Osteoblast (primary cell): ENCODE data around the gene ACAD11. TPM values are rescaled to one million over a fixed set of nuclear protein-coding genes. Genes with fewer than 3 reads are reported as not detected.

ENCODE experiments used
- DNase-seq: peaks from one replicate; pipeline ENCODE4 v3.0.0; 2011; ENCODE audit warnings: low spot score, mixed read lengths; ENCODE audit not compliant: insufficient read length; ENCODE audit errors: missing footprints
- H2AFZ ChIP-seq: 2 replicates; pipeline ENCODE4 v1.6.0; 2011; ENCODE audit warnings: mild to moderate bottlenecking, low read length
- H3K27ac ChIP-seq: 2 replicates; pipeline ENCODE4 v1.5.1; 2011; ENCODE audit warnings: mild to moderate bottlenecking, low read depth, low read length, moderate library complexity
- H3K27me3 ChIP-seq: 2 replicates; pipeline ENCODE4 v1.6.0; 2012; ENCODE audit warnings: mild to moderate bottlenecking, control low read depth, inconsistent platforms, low read length, moderate library complexity; ENCODE audit not compliant: insufficient read depth
- H3K36me3 ChIP-seq: 2 replicates; pipeline ENCODE4 v1.5.1; 2011; ENCODE audit warnings: mild to moderate bottlenecking, low read length, control low read depth, moderate library complexity; ENCODE audit not compliant: insufficient read depth
- H3K4me1 ChIP-seq: 2 replicates; pipeline ENCODE4 v1.5.1; 2011; ENCODE audit warnings: mild to moderate bottlenecking, low read length, control low read depth, moderate library complexity; ENCODE audit not compliant: insufficient read depth
- H3K4me2 ChIP-seq: 2 replicates; pipeline ENCODE4 v1.6.0; 2011; ENCODE audit warnings: mild to moderate bottlenecking, low read length; ENCODE audit not compliant: insufficient read depth
- H3K4me3 ChIP-seq: fragments of 200-600 bp; sonication (generic); 3 replicates; pipeline ENCODE4 v1.5.1; 2012; ENCODE audit warnings: mild to moderate bottlenecking, low read length, inconsistent platforms; ENCODE audit not compliant: insufficient read depth
- H3K79me2 ChIP-seq: 2 replicates; pipeline ENCODE4 v1.6.0; 2012; ENCODE audit warnings: mild to moderate bottlenecking, low read length, control low read depth, inconsistent platforms; ENCODE audit not compliant: insufficient read depth
- H3K9me3 ChIP-seq: 2 replicates; pipeline ENCODE4 v1.5.1; 2011; ENCODE audit warnings: low read depth, low read length, control low read depth
- H4K20me1 ChIP-seq: 2 replicates; pipeline ENCODE4 v1.6.0; 2012; ENCODE audit warnings: mild to moderate bottlenecking, low read length, control low read depth; ENCODE audit not compliant: insufficient read depth
- total RNA-seq: library from RNA; depleted of rRNA; stranded (reverse); fragments of >200 nt; gene quantifications from 2 replicates; pipeline ENCODE4 v1.2.3, GENCODE V29; 2012
- TF ChIP-seq, protein P1 (sequence below): IDR thresholded peaks from 2 replicates; pipeline ENCODE4 v1.5.1; 2011; ENCODE audit warnings: mild to moderate bottlenecking, low read depth, low read length, moderate library complexity; ENCODE audit errors: extremely low read depth

The ACAD11 gene
- total RNA-seq, 1 donor: 31.1 TPM

DNA sequence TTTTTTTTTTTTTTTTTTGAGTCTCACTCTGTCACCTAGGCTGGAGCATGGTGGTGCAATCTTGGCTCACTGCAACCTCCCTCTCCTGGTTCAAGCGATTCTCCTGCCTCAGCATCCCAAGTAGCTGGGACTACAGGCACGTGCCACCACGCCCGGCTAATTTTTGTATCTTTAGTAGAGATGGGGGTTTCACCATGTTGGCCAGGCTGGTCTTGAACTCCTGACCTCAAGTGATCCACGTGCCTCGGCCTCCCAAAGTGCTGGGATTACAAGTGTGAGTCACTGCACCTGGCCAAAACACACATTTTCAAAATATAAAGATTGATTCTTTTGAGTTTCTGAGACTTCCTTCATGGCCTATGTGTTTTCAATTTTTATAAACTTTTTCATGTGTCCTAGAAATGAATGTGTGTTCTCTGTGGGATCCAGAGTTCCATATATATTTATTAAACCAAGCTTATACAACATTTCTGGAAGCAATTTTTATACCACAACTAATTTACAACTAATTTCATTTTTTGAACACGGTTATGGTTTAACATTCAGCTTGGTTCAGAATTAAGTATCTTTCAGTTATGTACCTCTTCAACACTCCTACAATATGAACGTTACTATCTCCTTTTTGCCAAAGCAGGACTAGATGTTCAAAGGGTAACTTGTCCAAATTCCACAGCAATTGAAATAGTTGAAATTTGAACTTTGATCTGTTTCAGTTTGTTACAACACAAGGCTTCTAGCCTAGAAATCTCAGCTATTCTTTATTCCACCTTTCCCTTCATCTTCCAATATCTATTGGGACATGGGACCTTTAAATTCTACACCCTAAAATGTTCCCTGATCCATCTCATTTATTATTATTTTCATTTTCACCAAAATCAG, 1.5 kb downstream of the ACAD11 start:
- no peaks in the 10 kb centered on the region for H3K36me3 ChIP-seq
- no peak for DNase-seq
- H3K79me2 ChIP-seq: peaks cover 59% of the 10 kb centered on the region
- TF ChIP-seq, protein P1, sequence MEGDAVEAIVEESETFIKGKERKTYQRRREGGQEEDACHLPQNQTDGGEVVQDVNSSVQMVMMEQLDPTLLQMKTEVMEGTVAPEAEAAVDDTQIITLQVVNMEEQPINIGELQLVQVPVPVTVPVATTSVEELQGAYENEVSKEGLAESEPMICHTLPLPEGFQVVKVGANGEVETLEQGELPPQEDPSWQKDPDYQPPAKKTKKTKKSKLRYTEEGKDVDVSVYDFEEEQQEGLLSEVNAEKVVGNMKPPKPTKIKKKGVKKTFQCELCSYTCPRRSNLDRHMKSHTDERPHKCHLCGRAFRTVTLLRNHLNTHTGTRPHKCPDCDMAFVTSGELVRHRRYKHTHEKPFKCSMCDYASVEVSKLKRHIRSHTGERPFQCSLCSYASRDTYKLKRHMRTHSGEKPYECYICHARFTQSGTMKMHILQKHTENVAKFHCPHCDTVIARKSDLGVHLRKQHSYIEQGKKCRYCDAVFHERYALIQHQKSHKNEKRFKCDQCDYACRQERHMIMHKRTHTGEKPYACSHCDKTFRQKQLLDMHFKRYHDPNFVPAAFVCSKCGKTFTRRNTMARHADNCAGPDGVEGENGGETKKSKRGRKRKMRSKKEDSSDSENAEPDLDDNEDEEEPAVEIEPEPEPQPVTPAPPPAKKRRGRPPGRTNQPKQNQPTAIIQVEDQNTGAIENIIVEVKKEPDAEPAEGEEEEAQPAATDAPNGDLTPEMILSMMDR: no peak
- peak overlapping the region; percentile 95 for H3K4me3 ChIP-seq
- peak overlapping the region; percentile 98 for H2AFZ ChIP-seq
- no peaks in the 10 kb centered on the region for H3K9me3 ChIP-seq
- H3K27ac ChIP-seq: no peak overlapping the region
- peaks cover 4% of the 10 kb centered on the region for H4K20me1 ChIP-seq
- H3K4me2 ChIP-seq: peak overlapping the region; percentile 99
- H3K4me1 ChIP-seq: peaks cover 19% of the 10 kb centered on the region
- no peaks in the 10 kb centered on the region for H3K27me3 ChIP-seq

DNA sequence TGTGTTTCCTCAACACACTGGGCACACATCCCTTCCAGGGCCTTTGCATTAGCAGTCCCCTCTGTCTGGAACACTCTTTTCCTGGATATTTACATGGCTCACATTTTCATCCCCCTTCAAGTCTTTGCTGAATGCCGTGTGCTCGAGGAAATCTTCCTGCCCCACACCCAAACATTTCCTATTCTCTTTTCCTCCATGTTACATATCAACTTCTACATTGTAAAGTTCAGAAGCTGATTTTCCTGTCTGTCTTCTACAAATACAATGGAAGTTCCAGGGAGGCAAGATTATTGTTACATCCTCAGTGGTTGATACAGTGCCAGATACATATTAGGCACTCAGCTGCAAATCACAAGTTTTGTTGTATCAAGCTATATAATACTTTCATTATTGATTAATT, 4.1 kb downstream of the ACAD11 start:
- no peaks in the 10 kb centered on the region for H3K36me3 ChIP-seq
- H2AFZ ChIP-seq: no peak overlapping the region
- H3K4me3 ChIP-seq: no peak overlapping the region
- H3K27me3 ChIP-seq: no peaks in the 10 kb centered on the region
- no peak overlapping the region for H3K27ac ChIP-seq
- no peak for DNase-seq
- TF ChIP-seq, protein P1: no peak
- H3K79me2 ChIP-seq: peaks cover 44% of the 10 kb centered on the region
- peaks cover 4% of the 10 kb centered on the region for H4K20me1 ChIP-seq
- peaks cover 16% of the 10 kb centered on the region for H3K4me1 ChIP-seq
- H3K4me2 ChIP-seq: no peak overlapping the region
- no peaks in the 10 kb centered on the region for H3K9me3 ChIP-seq

DNA sequence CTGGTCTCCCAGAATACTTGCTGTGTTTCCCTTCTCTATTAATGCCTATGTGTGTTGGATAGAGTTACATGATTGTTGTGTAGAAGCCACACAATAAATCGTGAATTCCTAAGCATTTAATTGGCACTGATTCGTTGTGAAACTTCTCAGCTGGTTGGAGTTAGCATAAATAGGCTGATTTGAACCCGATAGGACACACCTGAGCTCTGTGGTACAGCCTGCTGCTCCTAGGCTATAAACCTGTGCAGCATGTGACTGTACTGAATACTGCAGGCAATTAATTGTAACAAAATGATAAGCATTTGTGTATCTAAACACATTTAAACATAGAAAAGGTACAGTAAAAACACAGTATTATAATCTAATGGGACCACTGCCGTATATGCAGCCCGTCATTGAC, 4.9 kb downstream of the ACAD11 start:
- Histone ChIP-seq H3K79me2 (peaks cover 46% of the 10 kb centered on the region), H3K4me2 (no peak overlapping the region), H3K4me3 (no peak overlapping the region), H3K9me3 (no peaks in the 10 kb centered on the region), H3K36me3 (no peaks in the 10 kb centered on the region), H3K27me3 (no peaks in the 10 kb centered on the region), H3K27ac (no peak overlapping the region), H4K20me1 (peaks cover 4% of the 10 kb centered on the region), H3K4me1 (peaks cover 16% of the 10 kb centered on the region), H2AFZ (no peak overlapping the region)
- TF ChIP-seq, protein P1: no peak
- DNase-seq: no peak

DNA sequence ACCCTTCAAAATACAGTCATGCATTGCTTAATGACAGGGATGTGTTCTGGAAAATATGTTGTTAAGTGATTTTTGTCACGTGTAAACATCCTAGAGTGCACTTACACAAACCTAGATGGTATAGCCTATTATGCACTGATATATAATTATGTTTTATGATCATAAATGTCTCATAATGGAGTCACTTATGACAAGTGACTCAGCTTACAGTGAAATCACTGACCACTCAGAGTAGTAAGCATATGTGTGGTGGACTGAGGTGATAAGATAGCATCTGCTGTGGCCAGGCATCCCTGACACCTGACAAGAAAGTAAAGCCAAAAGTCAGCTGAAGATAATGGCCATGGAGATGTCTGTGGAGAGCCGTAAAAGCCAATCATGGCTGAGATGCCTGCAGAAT, 5.4 kb downstream of the ACAD11 start:
- TF ChIP-seq, protein P1: no peak
- DNase-seq: no peak
- peaks cover 16% of the 10 kb centered on the region for H3K4me1 ChIP-seq
- H3K4me2 ChIP-seq: no peak overlapping the region
- H4K20me1 ChIP-seq: peaks cover 4% of the 10 kb centered on the region
- H3K27ac ChIP-seq: no peak overlapping the region
- no peak overlapping the region for H2AFZ ChIP-seq
- H3K27me3 ChIP-seq: no peaks in the 10 kb centered on the region
- H3K36me3 ChIP-seq: no peaks in the 10 kb centered on the region
- peaks cover 46% of the 10 kb centered on the region for H3K79me2 ChIP-seq
- no peak overlapping the region for H3K4me3 ChIP-seq
- no peaks in the 10 kb centered on the region for H3K9me3 ChIP-seq
